ENCODE results near the gene CANT1.

DNA sequence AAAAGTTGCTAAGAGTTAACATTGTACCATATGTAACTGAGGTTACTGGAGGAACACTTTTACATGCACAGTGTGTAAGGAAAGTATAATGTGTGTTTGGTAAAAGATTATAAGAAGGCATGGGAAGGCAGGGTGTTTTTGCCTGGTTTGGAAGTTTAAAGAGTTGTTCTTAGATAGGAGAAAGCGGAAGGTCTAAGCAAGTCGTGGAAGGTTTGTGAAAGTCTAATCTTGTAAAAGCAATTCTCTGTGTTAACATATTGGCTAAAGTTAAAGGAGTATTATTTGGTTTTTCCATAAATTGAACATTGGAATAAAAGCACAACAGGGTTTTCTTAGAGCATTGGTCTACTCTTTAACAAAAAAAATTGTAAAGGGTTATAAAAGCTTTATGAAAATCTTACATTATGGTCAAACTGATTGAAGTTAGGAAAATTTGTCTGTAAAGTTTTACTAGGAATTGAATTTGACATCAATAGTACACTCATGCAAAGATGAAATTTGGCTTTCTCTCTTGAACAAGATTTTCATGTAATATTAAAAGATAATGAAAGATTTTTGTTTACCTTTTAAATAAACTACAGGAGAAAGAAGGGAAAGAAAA lies 4.7 kb upstream of the CANT1 start:
- TF ChIP-seq POLR2A (IDR thresholded peaks at IDR 0.05) (no peak), EP300 (IDR thresholded peaks at IDR 0.05) (no peak)
- TF ChIP-seq, protein P1, sequence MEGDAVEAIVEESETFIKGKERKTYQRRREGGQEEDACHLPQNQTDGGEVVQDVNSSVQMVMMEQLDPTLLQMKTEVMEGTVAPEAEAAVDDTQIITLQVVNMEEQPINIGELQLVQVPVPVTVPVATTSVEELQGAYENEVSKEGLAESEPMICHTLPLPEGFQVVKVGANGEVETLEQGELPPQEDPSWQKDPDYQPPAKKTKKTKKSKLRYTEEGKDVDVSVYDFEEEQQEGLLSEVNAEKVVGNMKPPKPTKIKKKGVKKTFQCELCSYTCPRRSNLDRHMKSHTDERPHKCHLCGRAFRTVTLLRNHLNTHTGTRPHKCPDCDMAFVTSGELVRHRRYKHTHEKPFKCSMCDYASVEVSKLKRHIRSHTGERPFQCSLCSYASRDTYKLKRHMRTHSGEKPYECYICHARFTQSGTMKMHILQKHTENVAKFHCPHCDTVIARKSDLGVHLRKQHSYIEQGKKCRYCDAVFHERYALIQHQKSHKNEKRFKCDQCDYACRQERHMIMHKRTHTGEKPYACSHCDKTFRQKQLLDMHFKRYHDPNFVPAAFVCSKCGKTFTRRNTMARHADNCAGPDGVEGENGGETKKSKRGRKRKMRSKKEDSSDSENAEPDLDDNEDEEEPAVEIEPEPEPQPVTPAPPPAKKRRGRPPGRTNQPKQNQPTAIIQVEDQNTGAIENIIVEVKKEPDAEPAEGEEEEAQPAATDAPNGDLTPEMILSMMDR (IDR thresholded peaks at IDR 0.05), result no peak

Data from ovary (tissue), 3 donors.